ENCODE measurements around the gene RYK. TPM values are rescaled to one million over a fixed set of nuclear protein-coding genes. Genes with fewer than 3 reads are reported as not detected.

The RYK gene
- total RNA-seq, 2 donors from 2014 or later: 50.9 to 74.1 TPM

DNA sequence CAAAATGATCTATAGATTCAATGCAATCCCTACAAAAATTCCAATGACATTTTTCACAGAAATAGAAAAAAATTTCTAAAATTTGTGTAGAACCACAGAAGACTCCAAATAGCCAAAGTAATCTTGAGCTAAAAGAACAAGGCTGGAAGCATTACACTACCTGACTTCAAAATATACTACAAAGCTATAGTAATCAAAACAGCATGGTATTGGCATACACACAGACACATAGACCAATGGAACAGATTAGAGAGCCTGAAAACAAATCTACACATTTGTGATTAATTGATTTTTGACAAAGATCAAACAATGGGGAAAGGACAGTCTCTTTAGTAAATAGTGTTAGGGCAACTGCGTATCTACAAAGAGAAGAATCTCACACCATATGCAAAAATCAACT lies 45.3 kb upstream of the RYK start:
- H3K4me3 ChIP-seq: no peak overlapping the region
- H3K27me3 ChIP-seq (replicated peaks; ENCODE audit: insufficient read depth): no peaks in the 10 kb centered on the region
- peaks cover 4 to 10% of the 10 kb centered on the region in 2 donors for H3K4me1 ChIP-seq (ENCODE audit: control insufficient read depth in 1 of 2, low read depth in 2 of 2)
- no peak for ATAC-seq (ENCODE audit: insufficient number of reproducible peaks, low FRiP score, low read depth)
- no peaks in the 10 kb centered on the region for H3K9me3 ChIP-seq
- TF ChIP-seq, protein P1, sequence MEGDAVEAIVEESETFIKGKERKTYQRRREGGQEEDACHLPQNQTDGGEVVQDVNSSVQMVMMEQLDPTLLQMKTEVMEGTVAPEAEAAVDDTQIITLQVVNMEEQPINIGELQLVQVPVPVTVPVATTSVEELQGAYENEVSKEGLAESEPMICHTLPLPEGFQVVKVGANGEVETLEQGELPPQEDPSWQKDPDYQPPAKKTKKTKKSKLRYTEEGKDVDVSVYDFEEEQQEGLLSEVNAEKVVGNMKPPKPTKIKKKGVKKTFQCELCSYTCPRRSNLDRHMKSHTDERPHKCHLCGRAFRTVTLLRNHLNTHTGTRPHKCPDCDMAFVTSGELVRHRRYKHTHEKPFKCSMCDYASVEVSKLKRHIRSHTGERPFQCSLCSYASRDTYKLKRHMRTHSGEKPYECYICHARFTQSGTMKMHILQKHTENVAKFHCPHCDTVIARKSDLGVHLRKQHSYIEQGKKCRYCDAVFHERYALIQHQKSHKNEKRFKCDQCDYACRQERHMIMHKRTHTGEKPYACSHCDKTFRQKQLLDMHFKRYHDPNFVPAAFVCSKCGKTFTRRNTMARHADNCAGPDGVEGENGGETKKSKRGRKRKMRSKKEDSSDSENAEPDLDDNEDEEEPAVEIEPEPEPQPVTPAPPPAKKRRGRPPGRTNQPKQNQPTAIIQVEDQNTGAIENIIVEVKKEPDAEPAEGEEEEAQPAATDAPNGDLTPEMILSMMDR (IDR thresholded peaks at IDR 0.05): no peak
- H3K36me3 ChIP-seq: no peaks in the 10 kb centered on the region
- no peak overlapping the region for H3K27ac ChIP-seq
- no peak for DNase-seq (ENCODE audit: low spot score)

DNA sequence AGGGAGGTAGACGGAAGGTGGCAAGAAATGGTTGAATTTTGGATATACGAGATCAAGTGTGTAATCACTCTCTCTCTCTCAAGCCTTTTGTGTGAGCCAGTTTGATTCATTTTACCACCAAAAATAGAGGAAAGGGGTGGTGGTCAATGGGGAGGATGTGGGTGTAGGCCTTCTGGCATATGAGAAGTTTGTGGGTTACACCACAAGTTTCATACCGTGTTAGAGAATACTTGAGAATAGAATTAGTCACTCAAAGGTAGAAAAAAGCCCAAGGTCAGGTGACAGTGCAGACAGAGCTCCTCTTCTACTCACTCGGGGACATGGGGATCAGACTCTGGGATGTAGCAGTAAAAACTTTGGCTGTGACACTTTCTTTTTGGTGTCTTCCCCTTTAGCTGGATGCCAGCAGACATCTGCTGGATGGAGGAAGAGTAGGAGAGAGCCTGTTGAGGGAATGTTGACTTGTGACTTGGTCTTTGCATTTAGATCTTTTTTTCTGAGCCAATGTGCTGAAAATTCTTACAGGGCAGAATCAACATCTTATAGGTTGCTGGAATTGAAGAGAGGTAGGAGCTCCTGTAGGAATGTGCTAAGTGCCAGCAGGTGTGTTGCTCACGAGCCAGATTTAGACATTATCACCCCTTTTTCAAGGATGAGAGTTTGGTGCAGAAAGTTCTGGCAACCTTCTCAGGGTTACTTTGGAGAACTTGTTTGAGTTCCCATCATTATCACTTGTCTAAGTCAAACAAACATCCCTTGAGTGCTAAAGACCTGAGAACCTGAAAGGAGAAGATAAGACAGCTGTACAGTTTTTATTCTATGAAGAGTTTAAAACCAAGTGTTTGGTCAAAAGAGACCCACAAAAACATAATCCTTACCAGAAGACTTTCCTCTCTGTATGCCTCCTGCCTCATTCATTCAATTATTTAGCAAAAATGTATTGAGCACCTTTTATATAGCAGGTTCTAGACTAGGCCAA lies 43.9 kb upstream of the RYK start:
- Histone ChIP-seq H3K27me3 (replicated peaks; ENCODE audit: insufficient read depth) (no peaks in the 10 kb centered on the region), H3K9me3 (no peaks in the 10 kb centered on the region), H3K27ac (no peak overlapping the region), H3K4me3 (no peak overlapping the region), H3K4me1 (ENCODE audit: control insufficient read depth in 1 of 2, low read depth in 2 of 2) (peaks cover 4 to 13% of the 10 kb centered on the region in 2 donors), H3K36me3 (no peaks in the 10 kb centered on the region)
- ATAC-seq (ENCODE audit: insufficient number of reproducible peaks, low FRiP score, low read depth) (no peak), DNase-seq (ENCODE audit: low spot score) (no peak)
- TF ChIP-seq, protein P1 (IDR thresholded peaks at IDR 0.05): no peak

DNA sequence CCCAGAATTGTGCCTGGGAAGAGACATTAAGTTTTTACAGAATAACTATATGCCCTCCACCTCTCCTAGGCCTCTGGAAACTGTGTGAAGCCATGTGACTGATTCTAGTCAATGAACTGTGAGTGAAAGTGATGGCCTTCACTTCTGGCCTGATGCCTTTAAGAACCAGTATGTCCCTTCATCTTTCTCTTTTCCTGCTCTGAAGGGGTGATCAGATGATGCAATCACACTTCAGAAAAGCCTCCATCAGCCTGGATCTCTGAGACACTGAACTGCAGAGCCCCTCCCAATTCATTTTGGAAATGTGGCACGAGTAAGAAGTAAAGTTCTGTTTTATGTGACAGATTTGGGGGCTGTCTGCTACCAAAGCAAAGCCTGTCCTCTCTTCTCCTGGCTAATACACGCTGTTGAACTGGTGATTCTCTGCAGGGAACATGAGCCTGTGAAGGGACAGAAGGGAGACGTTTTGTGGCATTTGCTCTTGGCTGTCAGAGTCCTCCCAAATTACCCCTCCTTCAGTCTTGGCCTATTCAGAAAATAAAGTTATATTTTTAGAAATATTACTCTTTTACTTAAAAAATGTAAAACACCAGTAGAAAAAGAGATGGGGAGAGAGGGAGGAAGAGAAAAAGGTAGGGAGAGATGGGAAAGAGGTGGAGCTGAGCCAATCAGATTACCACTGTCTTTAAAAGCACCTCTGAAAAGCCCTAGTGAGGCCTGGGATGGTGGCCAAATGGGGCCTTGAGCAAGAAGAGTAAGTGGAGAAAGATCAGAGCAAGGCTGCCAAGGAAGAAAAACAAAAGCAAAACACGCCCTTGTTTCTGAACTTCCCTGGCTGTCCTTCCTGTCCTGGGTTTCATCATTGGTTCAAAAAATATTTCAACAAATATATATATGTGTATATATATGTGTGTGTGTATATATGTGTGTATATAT lies 40.9 kb upstream of the RYK start:
- Histone ChIP-seq H3K4me1 (ENCODE audit: control insufficient read depth in 1 of 2, low read depth in 2 of 2) (peaks cover 4 to 13% of the 10 kb centered on the region in 2 donors), H3K36me3 (no peaks in the 10 kb centered on the region), H3K27me3 (replicated peaks; ENCODE audit: insufficient read depth) (no peaks in the 10 kb centered on the region), H3K27ac (no peak overlapping the region), H3K9me3 (no peaks in the 10 kb centered on the region), H3K4me3 (no peak overlapping the region)
- no peak for ATAC-seq (ENCODE audit: insufficient number of reproducible peaks, low FRiP score, low read depth)
- TF ChIP-seq, protein P1 (IDR thresholded peaks at IDR 0.05): no peak
- no peak for DNase-seq (ENCODE audit: low spot score)

DNA sequence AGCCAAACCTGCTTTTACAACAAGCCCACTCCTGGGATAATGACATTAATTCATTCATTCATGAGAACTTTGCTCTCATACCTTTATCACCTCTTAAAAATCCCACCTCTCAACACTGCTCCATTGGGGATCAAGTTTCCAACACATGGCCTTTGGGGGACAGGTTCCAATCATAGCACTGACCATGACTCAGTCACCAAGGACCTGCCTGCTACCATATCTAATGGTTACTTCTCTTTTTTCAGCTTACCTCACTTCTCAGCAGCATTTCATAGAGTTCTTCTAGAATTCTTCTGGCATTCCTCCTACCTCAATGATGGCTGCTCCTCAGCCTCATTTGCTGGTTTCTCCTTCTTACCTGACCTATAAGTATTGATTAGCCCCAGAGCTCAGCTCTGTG lies 36.9 kb upstream of the RYK start:
- Histone ChIP-seq H3K4me3 (no peak overlapping the region), H3K27me3 (replicated peaks; ENCODE audit: insufficient read depth) (no peaks in the 10 kb centered on the region), H3K4me1 (ENCODE audit: control insufficient read depth in 1 of 2, low read depth in 2 of 2) (peaks cover 4 to 13% of the 10 kb centered on the region in 2 donors), H3K36me3 (no peaks in the 10 kb centered on the region), H3K9me3 (no peaks in the 10 kb centered on the region), H3K27ac (no peak overlapping the region)
- TF ChIP-seq, protein P1 (IDR thresholded peaks at IDR 0.05): no peak
- ATAC-seq (ENCODE audit: insufficient number of reproducible peaks, low FRiP score, low read depth) (no peak), DNase-seq (ENCODE audit: low spot score) (no peak)

DNA sequence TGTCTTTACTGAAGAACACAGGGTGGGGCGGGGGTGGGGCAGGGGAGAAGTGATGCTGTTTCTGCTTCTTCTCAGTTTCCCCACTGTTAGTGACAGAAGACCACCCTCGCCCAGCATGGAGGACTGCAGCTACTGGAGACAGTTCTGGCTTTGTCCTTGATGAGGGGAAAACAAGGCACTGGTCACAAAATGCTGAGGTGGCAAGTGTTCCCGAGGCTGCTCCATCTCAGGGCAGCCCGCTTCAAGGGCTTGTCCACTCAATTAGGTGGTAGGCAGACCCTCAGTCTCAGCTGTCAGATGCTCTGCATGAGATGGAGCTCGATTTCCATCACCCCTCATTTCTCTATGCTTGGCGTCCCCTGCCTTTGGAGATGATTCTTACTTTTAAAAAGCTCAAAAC lies 33.8 kb upstream of the RYK start:
- no peak for ATAC-seq (ENCODE audit: insufficient number of reproducible peaks, low FRiP score, low read depth)
- Histone ChIP-seq H3K4me3 (no peak overlapping the region), H3K4me1 (ENCODE audit: control insufficient read depth in 1 of 2, low read depth in 2 of 2) (no peaks in the 10 kb centered on the region), H3K27ac (no peak overlapping the region), H3K27me3 (replicated peaks; ENCODE audit: insufficient read depth) (no peaks in the 10 kb centered on the region), H3K36me3 (no peaks in the 10 kb centered on the region), H3K9me3 (no peaks in the 10 kb centered on the region)
- no peak for DNase-seq (ENCODE audit: low spot score)
- TF ChIP-seq, protein P1 (IDR thresholded peaks at IDR 0.05): no peak

Measured in thoracic aorta (tissue), 2 donors.